ENCODE results near the gene GBX2. TPM values are rescaled to one million over a fixed set of nuclear protein-coding genes. Genes with fewer than 3 reads are reported as not detected.

GBX2 gene
- total RNA-seq, 1 experiment from 2014 or later: 10.2 TPM

DNA sequence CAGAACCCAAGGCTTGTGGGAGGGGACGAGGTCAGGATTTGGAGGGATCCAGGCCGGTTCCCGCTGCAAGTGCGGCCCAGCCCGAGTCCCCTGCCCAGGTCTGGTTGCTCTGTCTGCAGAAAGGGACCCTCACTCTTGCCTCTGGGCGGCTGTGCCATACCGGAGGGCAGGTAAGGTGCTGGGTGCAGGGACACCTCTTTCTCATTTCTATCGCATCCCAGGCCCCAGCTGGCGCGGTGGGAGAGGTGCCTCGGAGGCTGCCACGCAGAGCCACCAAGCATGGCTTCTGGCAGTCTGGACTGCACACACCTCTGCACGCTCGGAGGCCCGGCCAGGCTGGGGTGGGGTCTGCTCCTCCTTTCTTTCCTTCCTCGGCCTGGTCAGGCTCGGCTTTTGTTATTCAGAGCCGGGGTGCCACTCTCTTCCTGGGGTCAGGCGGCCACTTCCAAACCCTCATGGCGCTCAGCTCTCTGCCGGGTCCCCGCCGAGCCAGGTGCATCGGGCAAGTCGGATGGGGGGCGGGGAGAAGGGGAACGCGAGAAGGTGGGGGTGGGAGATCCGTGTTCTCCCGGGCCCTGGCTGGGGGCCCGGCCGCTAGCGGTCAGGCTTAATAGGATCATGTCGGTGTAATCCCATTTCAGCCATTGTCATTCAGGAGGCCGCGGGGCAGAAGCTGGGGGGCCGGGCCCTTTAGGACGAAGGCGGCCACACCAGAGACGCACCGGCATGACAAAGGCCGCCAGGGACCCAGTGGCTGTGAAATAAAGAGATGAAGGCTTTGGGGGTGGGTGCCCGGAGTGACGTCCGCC lies 9.0 kb downstream of the GBX2 start:
- H3K4me1 ChIP-seq (ENCODE audit: control insufficient read depth, insufficient read depth, low read length): no peaks in the 10 kb centered on the region
- ChIA-PET POLR2A (interaction anchor here (0.6 kb wide), 1 partner anchor 666 kb away, joined by 5 read pairs; no protein-coding TSS in a partner anchor), CTCF (no interaction called here)
- in situ Hi-C loops (cut with HindIII; ENCODE audit: low pct_unique_long_range_greater_than_20kb, low sequenced_read_pairs): no loop called here
- TF ChIP-seq TCF7L2 (IDR thresholded peaks at IDR 0.05; ENCODE audit: low read depth, low read length) (no peak), SIN3A (IDR thresholded peaks at IDR 0.05; ENCODE audit: borderline replicate concordance, insufficient read depth, low read depth, low read length) (no peak), POLR2AphosphoS5 (IDR thresholded peaks at IDR 0.05; ENCODE audit: low read depth, low read length) (no peak)
- TF ChIP-seq, protein P1, sequence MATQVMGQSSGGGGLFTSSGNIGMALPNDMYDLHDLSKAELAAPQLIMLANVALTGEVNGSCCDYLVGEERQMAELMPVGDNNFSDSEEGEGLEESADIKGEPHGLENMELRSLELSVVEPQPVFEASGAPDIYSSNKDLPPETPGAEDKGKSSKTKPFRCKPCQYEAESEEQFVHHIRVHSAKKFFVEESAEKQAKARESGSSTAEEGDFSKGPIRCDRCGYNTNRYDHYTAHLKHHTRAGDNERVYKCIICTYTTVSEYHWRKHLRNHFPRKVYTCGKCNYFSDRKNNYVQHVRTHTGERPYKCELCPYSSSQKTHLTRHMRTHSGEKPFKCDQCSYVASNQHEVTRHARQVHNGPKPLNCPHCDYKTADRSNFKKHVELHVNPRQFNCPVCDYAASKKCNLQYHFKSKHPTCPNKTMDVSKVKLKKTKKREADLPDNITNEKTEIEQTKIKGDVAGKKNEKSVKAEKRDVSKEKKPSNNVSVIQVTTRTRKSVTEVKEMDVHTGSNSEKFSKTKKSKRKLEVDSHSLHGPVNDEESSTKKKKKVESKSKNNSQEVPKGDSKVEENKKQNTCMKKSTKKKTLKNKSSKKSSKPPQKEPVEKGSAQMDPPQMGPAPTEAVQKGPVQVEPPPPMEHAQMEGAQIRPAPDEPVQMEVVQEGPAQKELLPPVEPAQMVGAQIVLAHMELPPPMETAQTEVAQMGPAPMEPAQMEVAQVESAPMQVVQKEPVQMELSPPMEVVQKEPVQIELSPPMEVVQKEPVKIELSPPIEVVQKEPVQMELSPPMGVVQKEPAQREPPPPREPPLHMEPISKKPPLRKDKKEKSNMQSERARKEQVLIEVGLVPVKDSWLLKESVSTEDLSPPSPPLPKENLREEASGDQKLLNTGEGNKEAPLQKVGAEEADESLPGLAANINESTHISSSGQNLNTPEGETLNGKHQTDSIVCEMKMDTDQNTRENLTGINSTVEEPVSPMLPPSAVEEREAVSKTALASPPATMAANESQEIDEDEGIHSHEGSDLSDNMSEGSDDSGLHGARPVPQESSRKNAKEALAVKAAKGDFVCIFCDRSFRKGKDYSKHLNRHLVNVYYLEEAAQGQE (IDR thresholded peaks at IDR 0.05; ENCODE audit: insufficient read depth in 1 of 2, low read depth in 2 of 2, low read length in 1 of 2): no peak
- TF ChIP-seq, protein P2, sequence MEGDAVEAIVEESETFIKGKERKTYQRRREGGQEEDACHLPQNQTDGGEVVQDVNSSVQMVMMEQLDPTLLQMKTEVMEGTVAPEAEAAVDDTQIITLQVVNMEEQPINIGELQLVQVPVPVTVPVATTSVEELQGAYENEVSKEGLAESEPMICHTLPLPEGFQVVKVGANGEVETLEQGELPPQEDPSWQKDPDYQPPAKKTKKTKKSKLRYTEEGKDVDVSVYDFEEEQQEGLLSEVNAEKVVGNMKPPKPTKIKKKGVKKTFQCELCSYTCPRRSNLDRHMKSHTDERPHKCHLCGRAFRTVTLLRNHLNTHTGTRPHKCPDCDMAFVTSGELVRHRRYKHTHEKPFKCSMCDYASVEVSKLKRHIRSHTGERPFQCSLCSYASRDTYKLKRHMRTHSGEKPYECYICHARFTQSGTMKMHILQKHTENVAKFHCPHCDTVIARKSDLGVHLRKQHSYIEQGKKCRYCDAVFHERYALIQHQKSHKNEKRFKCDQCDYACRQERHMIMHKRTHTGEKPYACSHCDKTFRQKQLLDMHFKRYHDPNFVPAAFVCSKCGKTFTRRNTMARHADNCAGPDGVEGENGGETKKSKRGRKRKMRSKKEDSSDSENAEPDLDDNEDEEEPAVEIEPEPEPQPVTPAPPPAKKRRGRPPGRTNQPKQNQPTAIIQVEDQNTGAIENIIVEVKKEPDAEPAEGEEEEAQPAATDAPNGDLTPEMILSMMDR (IDR thresholded peaks at IDR 0.05): no peak
- no peak overlapping the region for H3K27ac ChIP-seq (ENCODE audit: low read length)
- intact Hi-C loops (cut with micrococcal nuclease; ENCODE audit: unreplicated experiment): no loop called here
- H3K9me3 ChIP-seq (ENCODE audit: control insufficient read depth, insufficient read depth, low read depth, low read length): no peaks in the 10 kb centered on the region
- H3K27me3 ChIP-seq (ENCODE audit: control insufficient read depth, insufficient read depth, low read length): no peaks in the 10 kb centered on the region
- DNase-seq (ENCODE audit: low read depth, low spot score) (no peak), ATAC-seq (no peak)
- H3K4me3 ChIP-seq (ENCODE audit: low read depth in 2 of 2, low read length in 2 of 2): no peak overlapping the region
- H3K36me3 ChIP-seq (ENCODE audit: control insufficient read depth, insufficient read depth, low read length): no peaks in the 10 kb centered on the region
- no TSS peak for BruUV-seq (replicated peaks)

GRCh38 chr2:236157815-236158498 lies 10.2 kb downstream of the GBX2 start:
- no TSS peak for BruUV-seq (replicated peaks)
- intact Hi-C loops (cut with micrococcal nuclease; ENCODE audit: unreplicated experiment) (no loop called here), in situ Hi-C loops (cut with HindIII; ENCODE audit: low pct_unique_long_range_greater_than_20kb, low sequenced_read_pairs) (no loop called here)
- ATAC-seq: no peak
- ChIA-PET POLR2A (no interaction called here), CTCF (no interaction called here)
- Histone ChIP-seq H3K9me3 (ENCODE audit: control insufficient read depth, insufficient read depth, low read depth, low read length) (no peaks in the 10 kb centered on the region; the same call in 1 of the 2 replicates), H3K27ac (ENCODE audit: low read length) (no peak overlapping the region), H3K4me3 (ENCODE audit: low read depth in 2 of 2, low read length in 2 of 2) (no peak overlapping the region), H3K36me3 (ENCODE audit: control insufficient read depth, insufficient read depth, low read length) (no peaks in the 10 kb centered on the region), H3K4me1 (ENCODE audit: control insufficient read depth, insufficient read depth, low read length) (no peaks in the 10 kb centered on the region), H3K27me3 (ENCODE audit: control insufficient read depth, insufficient read depth, low read length) (no peaks in the 10 kb centered on the region)
- TF ChIP-seq, protein P1 (IDR thresholded peaks at IDR 0.05; ENCODE audit: insufficient read depth in 1 of 2, low read depth in 2 of 2, low read length in 1 of 2): no peak
- TF ChIP-seq TCF7L2 (IDR thresholded peaks at IDR 0.05; ENCODE audit: low read depth, low read length): no peak
- TF ChIP-seq, protein P2 (IDR thresholded peaks at IDR 0.05): no peak
- no peak for TF ChIP-seq SIN3A (IDR thresholded peaks at IDR 0.05; ENCODE audit: borderline replicate concordance, insufficient read depth, low read depth, low read length)
- TF ChIP-seq POLR2AphosphoS5 (IDR thresholded peaks at IDR 0.05; ENCODE audit: low read depth, low read length): no peak
- no peak for DNase-seq (ENCODE audit: low read depth, low spot score)

Measured in Panc1 (cell line).